HFF-Myc (cell line): Measurements from ENCODE around the gene ZFY.
"Not testable (repeated sequence)": the region's sequence is repeated elsewhere in the genome, so short reads cannot be mapped to it uniquely, and the experiment has no call there.

Experiments used
- DNase-seq: peaks from one replicate; pipeline ENCODE4 v3.0.0-alpha.2; 2011; ENCODE audit warnings: low read depth; ENCODE audit errors: extremely low read depth
- H3K4me3 ChIP-seq: replicated peaks from 2 replicates; pipeline ENCODE4 v1.5.1; 2011; ENCODE audit warnings: low read depth, mild to moderate bottlenecking, control low read depth, low read length
- TF ChIP-seq, protein P1 (sequence below): IDR thresholded peaks from 2 replicates; pipeline ENCODE4 v1.5.1; 2012; ENCODE audit warnings: mild to moderate bottlenecking, low read depth, low read length, control low read depth; ENCODE audit errors: missing control alignments

The ZFY gene

DNA sequence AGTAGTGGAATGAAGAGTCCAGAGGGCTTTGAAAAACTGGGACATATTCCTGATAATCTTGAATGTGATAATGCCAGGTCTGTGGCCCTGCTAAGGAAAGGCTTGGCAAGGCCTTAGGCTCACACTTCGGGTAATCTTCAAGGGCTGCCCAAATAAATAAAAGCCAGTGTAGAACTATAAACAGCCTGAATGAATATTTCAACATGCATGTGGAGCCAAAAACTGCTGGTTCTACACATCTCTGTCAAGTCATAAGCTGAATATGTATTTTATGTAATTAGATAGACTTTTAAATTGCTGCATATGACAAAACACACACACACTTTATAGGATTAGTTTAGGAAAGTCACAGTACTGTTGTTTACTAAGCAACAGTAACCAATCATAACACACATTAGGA, 30.4 kb downstream of the ZFY start:
- H3K4me3 ChIP-seq, result no peak overlapping the region
- DNase-seq, result no peak
- TF ChIP-seq, protein P1, sequence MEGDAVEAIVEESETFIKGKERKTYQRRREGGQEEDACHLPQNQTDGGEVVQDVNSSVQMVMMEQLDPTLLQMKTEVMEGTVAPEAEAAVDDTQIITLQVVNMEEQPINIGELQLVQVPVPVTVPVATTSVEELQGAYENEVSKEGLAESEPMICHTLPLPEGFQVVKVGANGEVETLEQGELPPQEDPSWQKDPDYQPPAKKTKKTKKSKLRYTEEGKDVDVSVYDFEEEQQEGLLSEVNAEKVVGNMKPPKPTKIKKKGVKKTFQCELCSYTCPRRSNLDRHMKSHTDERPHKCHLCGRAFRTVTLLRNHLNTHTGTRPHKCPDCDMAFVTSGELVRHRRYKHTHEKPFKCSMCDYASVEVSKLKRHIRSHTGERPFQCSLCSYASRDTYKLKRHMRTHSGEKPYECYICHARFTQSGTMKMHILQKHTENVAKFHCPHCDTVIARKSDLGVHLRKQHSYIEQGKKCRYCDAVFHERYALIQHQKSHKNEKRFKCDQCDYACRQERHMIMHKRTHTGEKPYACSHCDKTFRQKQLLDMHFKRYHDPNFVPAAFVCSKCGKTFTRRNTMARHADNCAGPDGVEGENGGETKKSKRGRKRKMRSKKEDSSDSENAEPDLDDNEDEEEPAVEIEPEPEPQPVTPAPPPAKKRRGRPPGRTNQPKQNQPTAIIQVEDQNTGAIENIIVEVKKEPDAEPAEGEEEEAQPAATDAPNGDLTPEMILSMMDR, result no peak

DNA sequence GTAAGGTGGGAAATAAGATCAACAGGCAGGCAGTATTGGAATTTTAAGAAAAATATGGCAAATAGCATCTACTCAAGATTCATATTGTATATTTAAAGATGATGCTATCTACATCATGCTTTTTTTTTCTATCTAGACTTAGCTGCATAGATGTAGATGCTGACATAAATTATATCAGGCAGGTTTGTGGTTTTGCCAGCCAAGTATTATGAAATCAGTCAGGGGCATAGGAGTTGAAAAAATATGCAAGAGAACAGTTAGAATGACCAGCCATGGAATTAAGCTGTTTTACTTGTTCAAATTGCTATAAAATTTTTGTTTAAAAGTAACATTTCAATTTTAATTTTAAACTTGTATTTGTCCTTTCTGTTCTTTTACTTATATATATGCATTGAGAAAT, 34.4 kb downstream of the ZFY start:
- no peak for DNase-seq
- TF ChIP-seq, protein P1, result no peak

DNA sequence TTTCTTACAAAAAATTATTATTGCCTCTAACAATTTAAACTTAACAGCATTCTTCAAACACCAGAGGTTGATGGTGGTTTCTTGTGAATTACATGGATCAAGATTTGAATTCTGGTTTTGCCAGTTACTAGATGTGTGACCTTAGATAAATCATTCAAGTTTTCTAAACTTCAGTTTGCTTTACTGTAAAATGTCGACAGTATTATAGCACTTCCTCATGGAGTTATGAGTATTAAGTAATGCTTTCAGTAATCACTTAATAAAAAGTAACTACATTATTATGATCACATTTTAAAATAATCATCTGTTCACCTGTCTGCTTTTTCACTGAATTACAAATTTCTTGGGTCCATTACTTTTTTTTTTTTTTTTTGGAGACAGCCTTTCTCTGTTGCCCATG, 37.5 kb downstream of the ZFY start:
- no peak overlapping the region for H3K4me3 ChIP-seq
- no peak for DNase-seq
- TF ChIP-seq, protein P1, result no peak

More for the DNA sequence above, 34.4 kb downstream of the ZFY start:
- H3K4me3 ChIP-seq, result no peak overlapping the region

DNA sequence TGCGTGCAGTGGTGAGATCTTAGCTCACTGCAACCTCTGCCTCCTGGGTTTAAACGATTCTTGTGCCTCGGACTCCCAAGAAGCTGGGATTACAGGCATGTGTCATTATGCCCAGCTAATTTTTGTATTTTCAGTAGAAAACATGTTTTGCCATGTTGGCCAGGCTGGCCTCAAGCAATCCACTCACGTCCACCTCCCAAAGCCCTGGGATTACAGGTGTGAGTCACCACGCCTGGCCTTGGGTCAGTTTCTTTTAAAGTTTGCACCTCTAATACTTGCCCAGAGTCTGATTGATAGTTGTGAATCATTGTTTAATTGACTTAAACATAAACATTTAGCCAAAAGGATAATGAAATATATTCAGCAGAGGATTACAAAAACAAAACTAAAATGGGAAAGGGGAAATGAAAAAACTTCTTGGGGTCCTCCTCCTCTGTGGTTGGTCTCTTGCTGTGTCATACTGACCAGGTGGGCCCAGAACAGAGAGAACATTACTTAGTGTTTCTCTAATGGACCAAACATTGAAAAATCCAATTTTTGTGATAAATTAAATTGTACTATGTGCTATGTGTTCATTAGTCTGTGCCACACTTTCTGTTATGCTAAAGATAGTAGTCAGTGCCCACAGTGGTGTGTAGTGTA, 38.0 kb downstream of the ZFY start:
- no peak for DNase-seq
- H3K4me3 ChIP-seq, result no peak overlapping the region
- TF ChIP-seq, protein P1, result no peak

DNA sequence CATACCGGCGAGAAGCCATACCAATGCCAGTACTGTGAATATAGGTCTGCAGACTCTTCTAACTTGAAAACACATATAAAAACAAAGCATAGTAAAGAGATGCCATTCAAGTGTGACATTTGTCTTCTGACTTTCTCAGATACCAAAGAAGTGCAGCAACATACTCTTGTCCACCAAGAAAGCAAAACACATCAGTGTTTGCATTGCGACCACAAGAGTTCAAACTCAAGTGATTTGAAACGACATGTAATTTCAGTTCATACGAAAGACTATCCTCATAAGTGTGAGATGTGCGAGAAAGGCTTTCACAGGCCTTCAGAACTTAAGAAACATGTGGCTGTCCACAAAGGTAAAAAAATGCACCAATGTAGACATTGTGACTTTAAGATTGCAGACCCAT, 44.1 kb downstream of the ZFY start:
- TF ChIP-seq, protein P1, result no peak
- no peak for DNase-seq
- no peak overlapping the region for H3K4me3 ChIP-seq

DNA sequence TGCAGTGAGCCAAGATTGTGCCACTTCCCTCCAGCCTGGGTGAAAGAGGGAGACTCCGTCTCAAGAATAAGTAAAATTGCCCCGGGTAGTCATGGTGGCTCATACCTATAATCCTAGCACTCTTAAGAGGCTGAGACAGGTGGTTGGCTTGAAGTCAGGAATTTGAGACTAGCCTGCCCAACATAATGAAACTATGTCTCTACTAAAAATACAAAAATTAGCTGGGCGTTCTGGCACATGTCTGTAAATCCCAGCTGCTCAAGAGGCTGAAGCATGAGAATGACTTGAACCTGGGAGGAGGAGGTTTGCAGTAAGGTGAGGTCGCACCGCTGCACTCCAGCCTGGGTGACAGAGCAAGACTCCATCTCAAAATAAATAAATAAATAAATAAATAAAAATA, 49.3 kb downstream of the ZFY start:
- TF ChIP-seq, protein P1, result no peak
- no peak for DNase-seq
- H3K4me3 ChIP-seq, result no peak overlapping the region

DNA sequence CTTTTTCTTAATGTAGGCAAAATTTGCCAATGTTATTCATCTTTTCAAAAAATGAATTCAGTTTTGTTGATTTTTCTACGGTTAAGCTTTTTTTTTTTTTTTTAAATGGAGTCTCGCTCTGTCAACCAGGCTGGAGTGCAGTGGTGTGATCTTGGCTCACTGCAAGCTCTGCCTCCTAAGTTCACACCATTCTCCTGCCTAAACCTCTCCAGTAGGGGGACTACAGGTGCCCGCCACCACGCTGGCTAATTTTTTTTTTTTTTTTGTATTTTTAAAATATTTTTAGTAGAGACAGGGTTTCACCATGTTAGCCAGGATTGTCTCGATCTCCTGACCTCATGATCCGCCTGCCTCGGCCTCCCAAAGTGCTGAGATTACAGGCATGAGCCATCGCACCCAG, 52.0 kb downstream of the ZFY start:
- H3K4me3 ChIP-seq, DNase-seq: not testable (repeated sequence)

DNA sequence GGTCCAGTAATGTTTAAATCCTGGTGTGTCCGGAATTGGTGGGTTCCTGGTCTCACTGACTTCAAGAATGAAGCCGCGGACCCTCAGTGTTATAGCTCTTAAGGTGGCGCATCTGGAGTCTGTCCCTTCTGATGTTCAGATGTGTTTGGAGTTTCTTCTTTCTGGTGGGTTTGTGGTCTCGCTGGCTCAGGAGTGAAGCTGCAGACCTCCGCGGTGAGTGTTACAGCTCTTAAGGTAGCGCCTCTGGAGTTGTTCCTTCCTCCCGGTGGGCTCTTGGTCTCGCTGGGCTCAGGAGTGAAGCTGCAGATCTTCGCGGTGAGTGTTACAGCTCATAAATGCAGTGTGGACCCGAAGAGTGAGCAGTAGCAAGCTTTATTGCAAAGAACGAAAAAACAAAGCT, 62.2 kb downstream of the ZFY start:
- not testable (repeated sequence) for DNase-seq, H3K4me3 ChIP-seq
